Endothelial cell of umbilical vein (primary cell): Measurements from ENCODE around the gene EEF1B2.

Experiments used
- CTCF ChIP-seq, 2 donors: IDR thresholded peaks; 1 replicate in 1 of 2; 2 replicates in 1 of 2; pipeline ENCODE4 v1.5.1; 2011; ENCODE audit warnings: low read length in 2 of 2, mild to moderate bottlenecking in 2 of 2, moderate library complexity in 2 of 2, control low read depth in 1 of 2, inconsistent platforms in 1 of 2, low read depth in 1 of 2; ENCODE audit not compliant: insufficient read depth in 1 of 2; ENCODE audit errors: extremely low read depth in 1 of 2
- EZH2 ChIP-seq: IDR thresholded peaks from 2 replicates; pipeline ENCODE4 v1.6.1; 2012; ENCODE audit warnings: borderline replicate concordance, low read depth, mild to moderate bottlenecking, moderate library complexity, low read length, inconsistent platforms; ENCODE audit not compliant: severe bottlenecking
- FOS ChIP-seq: IDR thresholded peaks from 2 replicates; pipeline ENCODE4 v1.6.1; 2011; ENCODE audit warnings: mild to moderate bottlenecking, low read length, moderate library complexity, borderline replicate concordance; ENCODE audit not compliant: insufficient read depth
- MAX ChIP-seq: IDR thresholded peaks from 2 replicates; pipeline ENCODE4 v1.6.1; 2011; ENCODE audit not compliant: insufficient read depth, insufficient read length
- POLR2A ChIP-seq: IDR thresholded peaks from 2 replicates; pipeline ENCODE4 v1.6.1; 2012; ENCODE audit warnings: low read depth, mild to moderate bottlenecking, control low read depth, low read length

GRCh38 chr2:206144383-206144782 lies 15.3 kb upstream of the EEF1B2 start:
- TF ChIP-seq CTCF (IDR thresholded peaks at IDR 0.05; ENCODE audit: extremely low read depth in 1 of 2, insufficient read depth in 1 of 2, low read depth in 1 of 2, low read length in 2 of 2) (no peak), FOS (no peak), POLR2A (no peak), EZH2 (no peak), MAX (no peak)
